ENCODE data around the gene RASAL1.

GRCh38 chr12:113109360-113109759 lies 26.2 kb downstream of the RASAL1 start:
- TF ChIP-seq POLR2A (IDR thresholded peaks at IDR 0.05) (no peak), CTCF (IDR thresholded peaks at IDR 0.05) (no peak)

Data from heart left ventricle (tissue), 13 donors.